SK-N-SH (cell line): Measurements from ENCODE around the gene LIMS2.

ENCODE experiments used
- CHD2 ChIP-seq: fragments of 150-350 bp; IDR thresholded peaks from 2 replicates; pipeline ENCODE4 v1.6.1; 2018; ENCODE audit warnings: low read length; ENCODE audit not compliant: partially characterized antibody
- CTCF ChIP-seq: fragments of 200-600 bp; sonication (generic); IDR thresholded peaks from 2 replicates; pipeline ENCODE4 v1.6.1; 2017; ENCODE audit warnings: antibody characterized with exemption, mild to moderate bottlenecking, moderate library complexity
- EP300 ChIP-seq, 2 experiments: IDR thresholded peaks; 2 replicates each; pipeline versions ENCODE4 v1.4.0 to v1.6.1; 2012; ENCODE audit warnings: borderline replicate concordance in 1 of 2, low read depth in 1 of 2, low read length in 1 of 2
- GABPA ChIP-seq: IDR thresholded peaks from 2 replicates; pipeline ENCODE4 v1.4.0; 2012; ENCODE audit warnings: low read depth, mild to moderate bottlenecking
- IRF3 ChIP-seq: fragments of 150-350 bp; IDR thresholded peaks from 2 replicates; pipeline ENCODE4 v1.6.1; 2016; ENCODE audit warnings: mild to moderate bottlenecking, low read depth, low read length
- MEF2A ChIP-seq: IDR thresholded peaks from 2 replicates; pipeline ENCODE4 v1.4.0; 2012; ENCODE audit warnings: low read depth, borderline replicate concordance
- NFIC ChIP-seq: IDR thresholded peaks from 2 replicates; pipeline ENCODE4 v1.4.0; 2012; ENCODE audit warnings: borderline replicate concordance
- POLR2AphosphoS5 ChIP-seq: IDR thresholded peaks from 2 replicates; pipeline ENCODE4 v1.6.1; 2012; ENCODE audit warnings: low read depth, low read length
- RAD21 ChIP-seq: IDR thresholded peaks from 2 replicates; pipeline ENCODE4 v1.6.1; 2012; ENCODE audit warnings: mild to moderate bottlenecking, low read length
- REST ChIP-seq: IDR thresholded peaks from 2 replicates; pipeline ENCODE4 v1.6.1; 2012; ENCODE audit warnings: mild to moderate bottlenecking, low read depth, low read length, moderate library complexity
- SIN3A ChIP-seq: IDR thresholded peaks from 2 replicates; pipeline ENCODE4 v1.6.1; 2012; ENCODE audit warnings: low read depth, mild to moderate bottlenecking, low read length, moderate library complexity, borderline replicate concordance
- TAF1 ChIP-seq: IDR thresholded peaks from 2 replicates; pipeline ENCODE4 v1.6.1; 2012; ENCODE audit warnings: low read depth, mild to moderate bottlenecking, low read length, moderate library complexity, borderline replicate concordance
- YY1 ChIP-seq: IDR thresholded peaks from 2 replicates; pipeline ENCODE4 v1.4.0; 2012; ENCODE audit warnings: low read depth, mild to moderate bottlenecking

- no peak for TF ChIP-seq CTCF
- no peak for TF ChIP-seq MEF2A
- no peak for TF ChIP-seq RAD21
- no peak for TF ChIP-seq CHD2
- TF ChIP-seq POLR2AphosphoS5: no peak
- no peak for TF ChIP-seq TAF1
- no peak for TF ChIP-seq EP300 (IDR thresholded peaks at IDR 0.05; ENCODE audit: borderline replicate concordance in 1 of 2, low read depth in 1 of 2, low read length in 1 of 2)
- TF ChIP-seq YY1: no peak
- no peak for TF ChIP-seq REST
- no peak for TF ChIP-seq NFIC
- no peak for TF ChIP-seq IRF3
- no peak for TF ChIP-seq GABPA
- no peak for TF ChIP-seq SIN3A
Measured at GRCh38 chr2:127653421-127654083, 21.8 kb downstream of the LIMS2 start.
